Right lobe of liver (tissue), 4 donors: ENCODE data around the gene GSG1L.

Experiments
- POLR2A ChIP-seq: fragments of 450-650 bp; IDR thresholded peaks from one replicate; pipeline ENCODE4 v1.6.1; 2017; ENCODE audit warnings: antibody characterized with exemption, mild to moderate bottlenecking
- TF ChIP-seq, protein P1 (sequence below), 4 donors: fragments of 200-600 bp in 3 of 4; fragments of 450-650 bp in 1 of 4; IDR thresholded peaks; one replicate each; pipeline versions ENCODE4 v1.5.1 to v1.8.0; 2016 to 2022; ENCODE audit warnings: antibody characterized with exemption in 4 of 4, mild to moderate bottlenecking in 2 of 4
- donor health status: DM: no; HTN: no; CAD: no.
- donor health status: DM: no; HTN: no; CAD: no.
- donor health status: DM: no; HTN: yes; CAD: no.

- TF ChIP-seq, protein P1, sequence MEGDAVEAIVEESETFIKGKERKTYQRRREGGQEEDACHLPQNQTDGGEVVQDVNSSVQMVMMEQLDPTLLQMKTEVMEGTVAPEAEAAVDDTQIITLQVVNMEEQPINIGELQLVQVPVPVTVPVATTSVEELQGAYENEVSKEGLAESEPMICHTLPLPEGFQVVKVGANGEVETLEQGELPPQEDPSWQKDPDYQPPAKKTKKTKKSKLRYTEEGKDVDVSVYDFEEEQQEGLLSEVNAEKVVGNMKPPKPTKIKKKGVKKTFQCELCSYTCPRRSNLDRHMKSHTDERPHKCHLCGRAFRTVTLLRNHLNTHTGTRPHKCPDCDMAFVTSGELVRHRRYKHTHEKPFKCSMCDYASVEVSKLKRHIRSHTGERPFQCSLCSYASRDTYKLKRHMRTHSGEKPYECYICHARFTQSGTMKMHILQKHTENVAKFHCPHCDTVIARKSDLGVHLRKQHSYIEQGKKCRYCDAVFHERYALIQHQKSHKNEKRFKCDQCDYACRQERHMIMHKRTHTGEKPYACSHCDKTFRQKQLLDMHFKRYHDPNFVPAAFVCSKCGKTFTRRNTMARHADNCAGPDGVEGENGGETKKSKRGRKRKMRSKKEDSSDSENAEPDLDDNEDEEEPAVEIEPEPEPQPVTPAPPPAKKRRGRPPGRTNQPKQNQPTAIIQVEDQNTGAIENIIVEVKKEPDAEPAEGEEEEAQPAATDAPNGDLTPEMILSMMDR (IDR thresholded peaks at IDR 0.05), result no peak
- no peak for TF ChIP-seq POLR2A
These were observed 240.5 kb downstream of the GSG1L start for GRCh38 chr16:27822996-27823395.
